ENCODE data around the gene ATG2B. TPM values are rescaled to one million over a fixed set of nuclear protein-coding genes. Genes with fewer than 3 reads are reported as not detected.

ATG2B gene
- total and polyA plus RNA-seq, 10 of the 15 experiments (the other 5 are each of a cell fraction or from before 2014, with no cell fraction given) = 0.84 to 15.4 (median 9.9) TPM

- Histone ChIP-seq H2AFZ (ENCODE audit: control insufficient read depth, low read depth, low read length) (peak overlapping the region; percentile 93), H3K4me3 (peak overlapping the region; percentile 76), H3K36me3 (ENCODE audit: control insufficient read depth in 2 of 2, insufficient read depth in 2 of 2, low read length in 1 of 2) (no peaks in the 10 kb centered on the region), H4K20me1 (ENCODE audit: control insufficient read depth, insufficient read depth) (no peaks in the 10 kb centered on the region), H3K9ac (ENCODE audit: control insufficient read depth, insufficient read depth, low read length) (peak overlapping the region; percentile 74), H3K4me1 (ENCODE audit: control insufficient read depth, insufficient read depth, low read length) (no peaks in the 10 kb centered on the region), H3K4me2 (ENCODE audit: control insufficient read depth, insufficient read depth) (peak overlapping the region; percentile 97), H3K9me3 (replicated peaks; ENCODE audit: control insufficient read depth, insufficient read depth, low read length) (no peaks in the 10 kb centered on the region), H3K79me2 (ENCODE audit: control insufficient read depth, insufficient read depth, low read length) (no peaks in the 10 kb centered on the region), H3K27me3 (replicated peaks in 1 of 2; ENCODE audit: control insufficient read depth in 2 of 2, insufficient read depth in 2 of 2, low read length in 1 of 2) (no peaks in the 10 kb centered on the region), H3K27ac (ENCODE audit: control insufficient read depth, insufficient read depth) (no peak overlapping the region)
- ChIA-PET SMC1A (ENCODE audit: uncharacterized antibody, unreplicated experiment) (interaction anchor here (0.9 to 1.1 kb wide), 2 partner anchors 10 to 11 kb away, joined by 3 read pairs; no protein-coding TSS in a partner anchor), POLR2A (interaction anchor here (0.8 kb wide), 1 partner anchor 11 kb away, joined by 3 read pairs; no protein-coding TSS in a partner anchor), CTCF (interaction anchor here (1.0 kb wide), 1 partner anchor 28 kb away, joined by 4 read pairs; no protein-coding TSS in a partner anchor), RAD21 (ENCODE audit: unreplicated experiment) (no interaction called here)
- WGBS (ENCODE audit: insufficient coverage, insufficient replicate concordance, low lambda C conversion rate, missing lambda C conversion rate) = 9% methylated on average over 13 of the region's 13 CpGs
- intact Hi-C loops (cut with micrococcal nuclease; ENCODE audit: unreplicated experiment) (loop anchor here (1.0 to 5.0 kb wide), 3 partner anchors 28 to 111 kb away; partner anchors contain the start of genes ATG2B, GSKIP and PAPOLA), in situ Hi-C loops (cut with MboI) (no loop called here)
- DNase-seq (ENCODE audit: low read depth, low spot score) = no peak
- ATAC-seq = no peak
- no peak for TF ChIP-seq NR2C2 (IDR thresholded peaks at IDR 0.05; ENCODE audit: borderline replicate concordance, control insufficient read depth, insufficient read length, low read depth)
- no peak for TF ChIP-seq SMARCA5 (IDR thresholded peaks at IDR 0.05)
- 0 out of 2 replicates have a peak, but pooled peaks have one; percentile 22 for TF ChIP-seq ELK1 (IDR thresholded peaks at IDR 0.05; ENCODE audit: low read depth, low read length)
- BruUV-seq (replicated peaks) = no TSS peak
- FAIRE-seq = no peak
Observed at GRCh38 chr14:96390965-96391292, 27.8 kb upstream of the ATG2B start.

- CTCF ChIA-PET = no interaction called here
- POLR2A ChIA-PET = no interaction called here
- in situ Hi-C loops (cut with MboI) = no loop called here
- Histone ChIP-seq H2AFZ (ENCODE audit: control insufficient read depth, low read depth, low read length) (no peak overlapping the region), H3K79me2 (ENCODE audit: control insufficient read depth, insufficient read depth, low read length) (no peaks in the 10 kb centered on the region), H3K4me1 (ENCODE audit: control insufficient read depth, insufficient read depth, low read length) (peaks cover 4% of the 10 kb centered on the region; the same call in 1 of the 2 replicates), H3K27me3 (replicated peaks in 1 of 2; ENCODE audit: control insufficient read depth in 2 of 2, insufficient read depth in 2 of 2, low read length in 1 of 2) (no peaks in the 10 kb centered on the region), H4K20me1 (ENCODE audit: control insufficient read depth, insufficient read depth) (no peaks in the 10 kb centered on the region), H3K9me3 (replicated peaks; ENCODE audit: control insufficient read depth, insufficient read depth, low read length) (no peaks in the 10 kb centered on the region), H3K36me3 (ENCODE audit: control insufficient read depth in 2 of 2, insufficient read depth in 2 of 2, low read length in 1 of 2) (no peaks in the 10 kb centered on the region; a peak in 1 of 4 replicates), H3K27ac (ENCODE audit: control insufficient read depth, insufficient read depth) (no peak overlapping the region), H3K4me3 (no peak overlapping the region), H3K9ac (ENCODE audit: control insufficient read depth, insufficient read depth, low read length) (no peak overlapping the region), H3K4me2 (ENCODE audit: control insufficient read depth, insufficient read depth) (no peak overlapping the region)
- ATAC-seq (no peak), FAIRE-seq (no peak), DNase-seq (ENCODE audit: low read depth, low spot score) (no peak)
- WGBS (ENCODE audit: insufficient coverage, insufficient replicate concordance, low lambda C conversion rate, missing lambda C conversion rate) = 98% methylated on average over 3 of the region's 3 CpGs
- intact Hi-C loops (cut with micrococcal nuclease; ENCODE audit: unreplicated experiment) = no loop called here
- RAD21 ChIA-PET (ENCODE audit: unreplicated experiment) = no interaction called here
- SMC1A ChIA-PET (ENCODE audit: uncharacterized antibody, unreplicated experiment) = interaction anchor here (0.6 kb wide), 1 partner anchor 77 kb away, joined by 3 read pairs; no protein-coding TSS in a partner anchor
- no TSS peak for BruUV-seq (replicated peaks)
- TF ChIP-seq ATF7 (IDR thresholded peaks at IDR 0.05; ENCODE audit: low read depth) (no peak), ZNF687 (IDR thresholded peaks at IDR 0.05) (no peak), BCL3 (IDR thresholded peaks at IDR 0.05; ENCODE audit: borderline replicate concordance, insufficient read depth, low read depth, low read length, poor library complexity, severe bottlenecking) (no peak), SP1 (IDR thresholded peaks at IDR 0.05; ENCODE audit: low read depth, low read length) (no peak), CREM (IDR thresholded peaks at IDR 0.05; ENCODE audit: low read depth) (no peak), IRF4 (IDR thresholded peaks at IDR 0.05; ENCODE audit: low read depth, low read length) (no peak), EP300 (IDR thresholded peaks at IDR 0.05; ENCODE audit: borderline replicate concordance in 1 of 2, control insufficient read depth in 1 of 2, low read depth in 2 of 2, low read length in 2 of 2) (no peak)
Observed at GRCh38 chr14:96385385-96385784, 22.2 kb upstream of the ATG2B start.
